Measurements from ENCODE around the gene RPUSD3.
"Not testable (repeated sequence)": the region's sequence is repeated elsewhere in the genome, so short reads cannot be mapped to it uniquely, and the experiment has no call there.

RPUSD3 gene

DNA sequence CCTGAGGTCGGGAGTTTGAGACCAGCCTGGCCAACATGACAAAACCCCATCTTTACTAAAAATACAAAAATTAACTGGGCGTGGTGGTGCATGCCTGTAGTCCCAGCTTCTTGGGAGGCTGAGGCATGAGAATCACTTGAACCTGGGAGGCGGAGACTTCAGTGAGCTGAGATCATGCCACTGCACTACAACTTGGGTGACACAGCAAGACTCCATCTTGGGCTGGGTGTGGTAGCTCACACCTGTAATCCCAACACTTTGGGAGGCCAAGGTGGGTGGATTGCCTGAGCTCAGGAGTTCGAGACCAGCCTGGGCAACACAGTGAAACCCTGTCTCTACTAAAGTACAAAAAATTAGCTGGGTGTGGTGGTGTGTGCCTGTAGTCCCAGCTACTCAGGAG lies 32.4 kb upstream of the RPUSD3 start:
- H3K4me1 Mint-ChIP-seq; H3K9me3 Mint-ChIP-seq; ATAC-seq (replicated peaks); H3K36me3 Mint-ChIP-seq; DNase-seq; H3K4me3 Mint-ChIP-seq: not testable (repeated sequence)
- peak overlapping the region; percentile 10 for H3K27ac Mint-ChIP-seq
- peaks cover 12 to 14% of the 10 kb centered on the region in 2 donors for H3K27me3 Mint-ChIP-seq

- no peaks in the 10 kb centered on the region for H3K4me1 Mint-ChIP-seq
- H3K9me3 Mint-ChIP-seq: no peaks in the 10 kb centered on the region
- H3K4me3 Mint-ChIP-seq: no peak overlapping the region
- DNase-seq (no peak), ATAC-seq (replicated peaks) (no peak)
- H3K36me3 Mint-ChIP-seq: no peaks in the 10 kb centered on the region
- H3K27ac Mint-ChIP-seq: no peak overlapping the region
- peaks cover 12 to 14% of the 10 kb centered on the region in 2 donors for H3K27me3 Mint-ChIP-seq
These were observed 31.6 kb upstream of the RPUSD3 start for GRCh38 chr3:9875448-9875847.

DNA sequence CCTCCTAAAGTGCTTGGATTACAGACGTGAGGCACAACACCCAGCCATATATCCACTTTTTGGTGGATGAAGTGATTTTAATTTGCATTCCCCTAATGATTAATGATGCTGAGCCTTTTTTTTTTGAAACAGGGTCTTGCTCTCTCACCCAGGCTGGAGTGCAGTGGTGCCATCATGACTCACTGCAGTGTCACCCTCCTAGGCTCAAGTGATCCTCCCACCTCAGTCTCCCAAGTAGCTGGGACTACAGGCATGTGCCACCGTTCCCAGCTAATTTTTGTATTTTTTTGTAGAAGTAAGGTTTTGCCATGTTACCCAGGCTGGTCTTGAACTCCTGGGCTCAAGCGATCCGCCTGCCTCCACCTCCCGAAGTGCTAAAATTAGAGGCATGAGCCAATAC lies 28.3 kb upstream of the RPUSD3 start:
- ATAC-seq (replicated peaks); H3K36me3 Mint-ChIP-seq; H3K27ac Mint-ChIP-seq; H3K9me3 Mint-ChIP-seq; H3K4me3 Mint-ChIP-seq; DNase-seq; H3K4me1 Mint-ChIP-seq; H3K27me3 Mint-ChIP-seq: not testable (repeated sequence)

- no peak overlapping the region for H3K4me3 Mint-ChIP-seq
- ATAC-seq (replicated peaks) (no peak), DNase-seq (no peak)
- H3K9me3 Mint-ChIP-seq: no peaks in the 10 kb centered on the region
- peaks cover 0 to 3% of the 10 kb centered on the region in 2 donors for H3K27me3 Mint-ChIP-seq
- no peaks in the 10 kb centered on the region for H3K36me3 Mint-ChIP-seq
- no peak overlapping the region for H3K27ac Mint-ChIP-seq
- H3K4me1 Mint-ChIP-seq: no peaks in the 10 kb centered on the region
These were observed 27.2 kb upstream of the RPUSD3 start for GRCh38 chr3:9870978-9871377.

DNA sequence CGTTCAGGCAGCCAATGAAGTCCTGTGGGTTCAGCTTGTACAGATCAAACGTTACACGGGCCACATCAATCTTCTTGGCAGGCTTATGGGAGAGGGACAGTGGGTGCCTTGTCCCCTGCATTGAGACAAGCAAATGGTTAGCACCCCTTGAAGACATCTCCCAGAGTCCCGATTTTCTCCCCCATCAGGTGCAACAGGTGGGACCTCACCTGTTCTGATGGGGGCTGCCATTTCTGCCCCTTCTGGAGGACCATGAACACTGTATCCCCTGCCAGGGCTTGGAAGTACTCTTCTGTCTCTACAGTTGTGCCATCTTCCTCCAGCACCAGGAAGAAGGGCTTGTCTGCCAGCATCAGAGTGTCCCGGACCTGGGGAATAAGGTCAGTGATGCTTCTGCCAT lies 26.1 kb upstream of the RPUSD3 start:
- no peak overlapping the region for H3K27ac Mint-ChIP-seq
- no peaks in the 10 kb centered on the region for H3K27me3 Mint-ChIP-seq
- DNase-seq: no peak
- H3K4me3 Mint-ChIP-seq: no peak overlapping the region
- H3K4me1 Mint-ChIP-seq: no peaks in the 10 kb centered on the region
- no peaks in the 10 kb centered on the region for H3K9me3 Mint-ChIP-seq
- H3K36me3 Mint-ChIP-seq: no peaks in the 10 kb centered on the region
- ATAC-seq (replicated peaks): no peak

GRCh38 chr3:9867106-9867505 lies 23.3 kb upstream of the RPUSD3 start:
- no peak for DNase-seq
- H3K27me3 Mint-ChIP-seq: peaks cover 3 to 10% of the 10 kb centered on the region in 2 donors

GRCh38 chr3:9866639-9867038 lies 22.8 kb upstream of the RPUSD3 start:
- Mint-ChIP-seq H3K27ac (no peak overlapping the region), H3K4me3 (no peak overlapping the region), H3K9me3 (no peaks in the 10 kb centered on the region), H3K4me1 (peaks cover 3 to 6% of the 10 kb centered on the region in 2 donors), H3K27me3 (peaks cover 7 to 15% of the 10 kb centered on the region in 2 donors), H3K36me3 (no peaks in the 10 kb centered on the region)
- ATAC-seq (replicated peaks): no peak
- DNase-seq: no peak

More at GRCh38 chr3:9867106-9867505, 23.3 kb upstream of the RPUSD3 start:
- no peak overlapping the region for H3K27ac Mint-ChIP-seq
- H3K9me3 Mint-ChIP-seq: no peaks in the 10 kb centered on the region
- no peak for ATAC-seq (replicated peaks)
- peaks cover 3 to 4% of the 10 kb centered on the region in 2 donors for H3K4me1 Mint-ChIP-seq
- no peak overlapping the region for H3K4me3 Mint-ChIP-seq
- no peaks in the 10 kb centered on the region for H3K36me3 Mint-ChIP-seq

- H3K9me3 Mint-ChIP-seq; H3K4me1 Mint-ChIP-seq; H3K27ac Mint-ChIP-seq; H3K36me3 Mint-ChIP-seq; ATAC-seq (replicated peaks); DNase-seq; H3K4me3 Mint-ChIP-seq: not testable (repeated sequence)
- peaks cover 7 to 16% of the 10 kb centered on the region in 2 donors for H3K27me3 Mint-ChIP-seq
These were observed 21.4 kb upstream of the RPUSD3 start for GRCh38 chr3:9865125-9865637.

DNA sequence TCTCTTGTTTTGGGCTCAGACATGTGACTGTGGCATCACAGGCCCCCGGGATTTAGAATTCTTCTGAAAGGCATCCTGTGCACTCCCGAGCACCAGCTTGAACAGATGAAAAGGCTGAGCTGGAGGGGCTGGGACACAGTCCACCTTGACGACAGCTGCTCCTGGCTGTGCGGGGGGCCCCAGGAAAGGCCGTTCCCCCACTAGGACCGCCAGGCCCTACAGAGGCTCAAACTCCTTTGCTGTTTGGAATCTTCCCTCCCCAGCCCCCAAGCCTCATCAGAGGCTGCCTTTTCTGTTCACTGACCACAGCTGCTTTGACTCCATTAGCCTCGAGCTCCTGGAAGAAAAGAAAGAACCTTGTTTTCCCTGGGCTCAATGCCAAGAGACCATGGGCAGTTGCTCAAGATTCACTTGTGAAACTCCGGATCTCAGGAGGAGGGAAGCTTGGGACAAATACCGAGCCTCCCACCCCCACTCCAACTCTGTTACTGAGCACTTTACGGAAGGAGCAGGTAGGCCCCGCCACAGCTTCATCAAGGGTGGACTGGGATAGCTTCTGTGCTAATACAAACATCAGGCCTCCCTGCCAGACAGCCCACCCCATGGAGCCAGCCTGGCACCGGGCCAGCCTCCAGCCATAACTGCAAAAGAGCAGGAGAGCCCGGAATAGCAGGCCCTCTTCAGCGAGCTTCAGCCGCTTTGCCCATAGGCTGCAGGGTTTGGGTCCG lies 20.6 kb upstream of the RPUSD3 start:
- Mint-ChIP-seq H3K4me3 (no peak overlapping the region), H3K9me3 (no peaks in the 10 kb centered on the region), H3K36me3 (no peaks in the 10 kb centered on the region), H3K4me1 (peaks cover 3 to 6% of the 10 kb centered on the region in 2 donors), H3K27ac (no peak overlapping the region), H3K27me3 (peaks cover 7 to 16% of the 10 kb centered on the region in 2 donors)
- ATAC-seq (replicated peaks): no peak
- DNase-seq: no peak

DNA sequence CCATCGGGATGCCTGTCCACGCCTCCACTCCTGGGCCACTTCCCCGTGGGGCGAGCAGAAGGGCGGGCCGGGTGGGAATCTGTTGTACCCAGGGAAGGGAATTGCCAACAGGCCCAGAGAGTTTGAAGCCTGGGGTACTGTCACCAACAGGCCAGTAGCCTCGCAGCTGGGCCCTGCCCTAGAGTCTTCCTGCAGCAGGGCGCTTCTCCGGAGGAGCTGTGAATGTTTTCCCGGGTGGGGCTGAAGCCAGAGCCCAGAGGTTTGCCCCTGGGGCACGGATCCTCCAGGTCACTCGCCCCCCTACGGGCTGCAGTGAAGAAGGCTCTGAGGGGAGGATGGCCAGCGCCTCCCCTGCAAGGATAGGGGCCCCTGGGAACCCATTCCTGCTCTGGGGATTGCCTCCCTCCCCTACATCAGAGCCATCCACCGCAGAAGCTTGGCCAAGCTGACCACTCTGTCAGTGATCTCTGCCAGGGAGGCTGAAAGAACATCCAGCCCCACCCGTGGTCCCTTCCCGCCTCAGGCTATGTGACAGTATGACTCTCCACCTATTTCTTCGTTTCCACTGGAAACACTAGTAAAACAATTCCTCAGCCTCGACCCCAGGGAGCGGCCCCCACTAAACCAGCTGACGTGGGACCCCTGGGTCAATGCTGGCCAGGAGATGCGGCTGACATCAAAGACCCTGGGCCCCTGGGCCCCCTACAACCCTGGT lies 19.4 kb upstream of the RPUSD3 start:
- peaks cover 3 to 6% of the 10 kb centered on the region in 2 donors for H3K4me1 Mint-ChIP-seq
- no peak overlapping the region for H3K4me3 Mint-ChIP-seq
- H3K9me3 Mint-ChIP-seq: no peaks in the 10 kb centered on the region
- ATAC-seq (replicated peaks) (no peak), DNase-seq (no peak)
- no peak overlapping the region for H3K27ac Mint-ChIP-seq
- H3K36me3 Mint-ChIP-seq: no peaks in the 10 kb centered on the region
- H3K27me3 Mint-ChIP-seq: peaks cover 7 to 16% of the 10 kb centered on the region in 2 donors

DNA sequence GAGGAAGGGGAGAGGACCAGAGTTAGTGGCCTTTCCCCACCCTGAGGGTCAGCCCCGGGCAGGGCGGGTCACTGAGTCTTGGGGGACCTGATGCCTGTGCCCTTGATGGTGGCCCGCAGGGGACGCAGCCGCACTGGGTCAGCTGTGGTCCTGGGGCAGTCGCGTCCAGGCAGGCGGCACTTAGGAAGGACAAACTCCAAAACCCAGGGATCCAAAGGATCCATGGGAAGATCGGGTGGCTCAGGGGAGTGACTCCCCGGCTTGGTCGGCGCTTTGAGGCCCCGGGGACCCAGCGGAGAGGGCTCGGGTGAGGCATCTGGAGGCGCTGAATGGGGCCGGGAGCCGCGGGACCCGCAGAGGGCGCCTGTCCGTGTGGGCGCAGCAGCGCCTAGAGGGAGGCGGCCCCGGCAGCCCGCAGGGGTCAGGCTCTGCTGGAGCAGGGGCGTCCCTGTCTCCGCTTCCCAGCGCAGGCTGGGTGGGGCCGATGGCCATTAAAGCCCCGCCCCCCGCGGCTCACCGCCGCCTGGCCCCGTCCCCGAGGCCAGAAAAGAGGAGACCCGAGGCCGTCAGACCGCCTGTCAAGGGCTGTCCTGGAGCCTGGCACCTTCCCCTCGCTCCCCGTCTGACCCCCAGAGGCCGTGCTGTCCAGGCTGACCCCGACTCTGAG lies 18.7 kb upstream of the RPUSD3 start:
- H3K4me3 Mint-ChIP-seq: peak overlapping the region in 1 of 2 donors; percentile 70
- peaks cover 7 to 16% of the 10 kb centered on the region in 2 donors for H3K27me3 Mint-ChIP-seq
- DNase-seq: no peak
- no peaks in the 10 kb centered on the region for H3K36me3 Mint-ChIP-seq
- no peaks in the 10 kb centered on the region for H3K9me3 Mint-ChIP-seq
- peaks cover 3 to 6% of the 10 kb centered on the region in 2 donors for H3K4me1 Mint-ChIP-seq
- H3K27ac Mint-ChIP-seq: no peak overlapping the region
- ATAC-seq (replicated peaks): peak; percentile 82 to 88

GRCh38 chr3:9861626-9862130 lies 17.9 kb upstream of the RPUSD3 start:
- Mint-ChIP-seq H3K36me3 (no peaks in the 10 kb centered on the region), H3K27ac (no peak overlapping the region), H3K9me3 (no peaks in the 10 kb centered on the region), H3K4me3 (no peak overlapping the region), H3K27me3 (peaks cover 7 to 16% of the 10 kb centered on the region in 2 donors), H3K4me1 (peaks cover 3 to 6% of the 10 kb centered on the region in 2 donors)
- ATAC-seq (replicated peaks) (no peak), DNase-seq (no peak)

DNA sequence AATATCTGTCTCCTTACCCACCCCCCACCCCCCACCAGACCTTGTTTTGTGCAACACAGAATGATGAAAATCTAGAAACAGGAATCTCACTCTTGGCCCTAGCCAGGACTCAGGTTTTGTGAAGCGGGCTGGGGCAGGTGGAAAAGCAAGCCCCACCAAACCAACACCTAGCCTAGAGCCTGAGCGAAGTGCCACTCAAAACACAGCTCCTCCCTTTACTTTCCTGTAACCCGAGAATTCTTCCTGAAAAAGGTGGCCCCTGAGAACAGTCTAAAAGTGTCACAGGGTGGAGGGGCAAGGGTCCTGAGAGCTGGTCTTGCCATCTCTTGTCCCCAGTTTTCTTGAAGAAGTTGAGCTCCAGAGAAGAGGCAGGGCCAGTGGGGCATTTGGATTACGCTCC lies 17.4 kb upstream of the RPUSD3 start:
- H3K4me1 Mint-ChIP-seq: peaks cover 3 to 6% of the 10 kb centered on the region in 2 donors
- no peak for DNase-seq
- no peaks in the 10 kb centered on the region for H3K9me3 Mint-ChIP-seq
- peaks cover 7 to 16% of the 10 kb centered on the region in 2 donors for H3K27me3 Mint-ChIP-seq
- ATAC-seq (replicated peaks): no peak
- H3K27ac Mint-ChIP-seq: no peak overlapping the region
- H3K36me3 Mint-ChIP-seq: no peaks in the 10 kb centered on the region
- no peak overlapping the region for H3K4me3 Mint-ChIP-seq

DNA sequence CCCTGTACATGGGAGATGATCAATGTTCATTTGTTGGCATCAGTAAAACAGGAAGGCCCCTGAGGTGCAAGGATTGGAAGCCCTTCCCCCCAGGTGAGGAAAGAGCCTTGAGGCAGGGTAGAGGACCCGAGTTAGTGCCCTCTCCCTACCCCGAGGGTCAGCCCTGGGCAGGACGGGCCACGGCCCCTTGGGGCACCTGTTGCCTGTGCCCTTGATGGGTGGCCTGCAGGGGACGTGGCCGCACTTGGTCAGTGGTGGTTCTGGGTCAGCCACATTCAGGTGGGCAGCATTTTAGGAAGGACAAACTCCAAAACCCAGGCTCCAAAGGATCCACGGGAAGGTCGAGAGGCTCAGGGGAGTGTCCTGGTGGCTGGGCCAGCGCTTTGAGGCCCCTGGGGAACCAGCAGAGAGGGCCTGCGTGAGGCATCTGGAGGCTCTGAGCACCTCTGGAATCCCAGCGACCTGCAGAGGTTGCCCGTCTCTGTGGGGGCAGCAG lies 15.8 kb upstream of the RPUSD3 start:
- Mint-ChIP-seq H3K9me3 (no peaks in the 10 kb centered on the region), H3K27me3 (peaks cover 9 to 16% of the 10 kb centered on the region in 2 donors), H3K27ac (no peak overlapping the region), H3K36me3 (no peaks in the 10 kb centered on the region), H3K4me1 (peaks cover 5 to 6% of the 10 kb centered on the region in 2 donors), H3K4me3 (no peak overlapping the region)
- DNase-seq (no peak), ATAC-seq (replicated peaks) (no peak)
